Fibroblast of lung (primary cell): Measurements from ENCODE around the gene WDR27.

ENCODE experiments used
- CTCF ChIP-seq, 2 donors: IDR thresholded peaks in 1 of 2; conservative IDR thresholded peaks in 1 of 2; 1 replicate in 1 of 2; 2 replicates in 1 of 2; pipeline ENCODE4 v1.5.1; 2011 to 2012; ENCODE audit warnings: low read length in 2 of 2, control low read depth in 1 of 2, inconsistent platforms in 1 of 2, low read depth in 1 of 2, mild to moderate bottlenecking in 1 of 2
- EZH2 ChIP-seq: IDR thresholded peaks from 2 replicates; pipeline ENCODE4 v1.5.1; 2012; ENCODE audit warnings: low read length, control low read depth, mild to moderate bottlenecking; ENCODE audit errors: missing control alignments

DNA sequence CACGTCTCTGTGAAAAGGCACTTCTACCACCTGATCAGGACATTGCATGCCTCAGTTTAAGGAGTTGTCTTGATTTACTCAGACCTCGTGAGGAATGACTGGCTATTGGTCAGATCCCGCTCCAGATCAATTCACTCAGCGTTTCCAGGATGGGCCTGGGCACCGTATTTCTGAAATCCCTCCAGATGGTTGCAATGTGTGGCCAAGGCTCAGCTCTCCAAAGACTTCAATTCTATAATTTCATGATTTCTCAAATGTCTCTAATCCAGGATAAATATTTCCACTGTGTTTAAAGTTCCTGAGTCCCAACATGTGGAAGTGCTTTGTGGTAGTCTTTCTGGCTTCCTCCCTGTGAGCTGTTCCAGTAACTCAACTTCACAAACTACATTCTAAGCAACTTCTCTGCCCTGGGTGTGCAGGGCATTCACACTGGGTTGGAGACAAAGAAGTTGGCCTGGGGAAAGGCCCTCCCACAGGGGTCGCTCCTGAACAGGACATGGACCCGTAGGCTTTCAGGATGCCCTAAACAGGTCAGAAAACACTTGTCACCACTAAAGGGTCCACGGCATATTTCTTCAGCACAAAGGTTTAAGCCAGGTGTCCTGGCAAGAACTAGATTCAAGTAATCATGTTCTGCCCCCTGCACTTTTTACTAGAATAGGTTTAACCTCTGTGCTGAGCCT, 212.1 kb downstream of the WDR27 start:
- TF ChIP-seq CTCF (conservative IDR thresholded peaks at IDR 0.05 in 1 of 2, IDR thresholded peaks at IDR 0.05 in 1 of 2; ENCODE audit: low read depth in 1 of 2, low read length in 2 of 2) (peak in 1 of 2 donors; percentile 13), EZH2 (no peak)
